SK-N-SH (cell line): Measurements from ENCODE around the gene NUDT19.
"Not testable (repeated sequence)": the region's sequence is repeated elsewhere in the genome, so short reads cannot be mapped to it uniquely, and the experiment has no call there.

Experiments
- EP300 ChIP-seq, 2 experiments: IDR thresholded peaks; 2 replicates each; pipeline versions ENCODE4 v1.4.0 to v1.6.1; 2012; ENCODE audit warnings: borderline replicate concordance in 1 of 2, low read depth in 1 of 2, low read length in 1 of 2
- MXI1 ChIP-seq: IDR thresholded peaks from 2 replicates; pipeline ENCODE4 v1.6.1; 2012; ENCODE audit warnings: mild to moderate bottlenecking, low read depth, low read length, improper control_type of control experiment
- SIN3A ChIP-seq: IDR thresholded peaks from 2 replicates; pipeline ENCODE4 v1.6.1; 2012; ENCODE audit warnings: low read depth, mild to moderate bottlenecking, low read length, moderate library complexity, borderline replicate concordance
- TF ChIP-seq, protein P1 (sequence below): IDR thresholded peaks from 2 replicates; pipeline ENCODE4 v1.4.0; 2012; ENCODE audit warnings: low read depth
- TF ChIP-seq, protein P2 (sequence below): IDR thresholded peaks from 2 replicates; pipeline ENCODE4; 2012
- TF ChIP-seq, protein P3 (sequence below): fragments of 200-600 bp; sonication (generic); IDR thresholded peaks from 2 replicates; pipeline ENCODE4 v1.6.1; 2017; ENCODE audit warnings: antibody characterized with exemption, mild to moderate bottlenecking, moderate library complexity
- TF ChIP-seq, protein P4 (sequence below): IDR thresholded peaks from 2 replicates; pipeline ENCODE4 v1.6.1; 2012; ENCODE audit warnings: mild to moderate bottlenecking, low read depth, low read length, moderate library complexity

DNA sequence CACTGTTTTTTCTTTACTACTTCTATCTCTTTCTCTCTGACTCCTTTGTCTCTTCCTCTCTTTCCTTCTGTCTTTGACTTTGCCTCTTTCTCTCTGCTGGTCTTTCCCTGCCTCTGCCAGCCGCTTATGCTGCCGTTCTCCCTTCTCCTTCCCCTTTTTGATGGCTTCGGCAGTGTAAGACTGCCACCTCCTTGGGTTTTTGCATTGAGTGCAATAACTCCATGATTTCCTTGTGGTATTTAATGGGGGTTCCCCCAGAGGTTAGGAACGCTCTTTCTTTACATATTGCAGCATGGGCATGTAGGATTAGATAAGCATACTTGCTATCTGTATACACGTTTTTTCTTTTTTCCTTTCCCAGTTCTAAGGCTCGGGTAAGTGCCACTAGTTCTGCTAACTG, 3.9 kb downstream of the NUDT19 start:
- TF ChIP-seq, protein P1, sequence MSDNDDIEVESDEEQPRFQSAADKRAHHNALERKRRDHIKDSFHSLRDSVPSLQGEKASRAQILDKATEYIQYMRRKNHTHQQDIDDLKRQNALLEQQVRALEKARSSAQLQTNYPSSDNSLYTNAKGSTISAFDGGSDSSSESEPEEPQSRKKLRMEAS = not testable (repeated sequence)
- TF ChIP-seq, protein P2, sequence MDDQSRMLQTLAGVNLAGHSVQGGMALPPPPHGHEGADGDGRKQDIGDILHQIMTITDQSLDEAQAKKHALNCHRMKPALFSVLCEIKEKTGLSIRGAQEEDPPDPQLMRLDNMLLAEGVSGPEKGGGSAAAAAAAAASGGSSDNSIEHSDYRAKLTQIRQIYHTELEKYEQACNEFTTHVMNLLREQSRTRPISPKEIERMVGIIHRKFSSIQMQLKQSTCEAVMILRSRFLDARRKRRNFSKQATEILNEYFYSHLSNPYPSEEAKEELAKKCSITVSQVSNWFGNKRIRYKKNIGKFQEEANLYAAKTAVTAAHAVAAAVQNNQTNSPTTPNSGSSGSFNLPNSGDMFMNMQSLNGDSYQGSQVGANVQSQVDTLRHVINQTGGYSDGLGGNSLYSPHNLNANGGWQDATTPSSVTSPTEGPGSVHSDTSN = not testable (repeated sequence)
- TF ChIP-seq, protein P3, sequence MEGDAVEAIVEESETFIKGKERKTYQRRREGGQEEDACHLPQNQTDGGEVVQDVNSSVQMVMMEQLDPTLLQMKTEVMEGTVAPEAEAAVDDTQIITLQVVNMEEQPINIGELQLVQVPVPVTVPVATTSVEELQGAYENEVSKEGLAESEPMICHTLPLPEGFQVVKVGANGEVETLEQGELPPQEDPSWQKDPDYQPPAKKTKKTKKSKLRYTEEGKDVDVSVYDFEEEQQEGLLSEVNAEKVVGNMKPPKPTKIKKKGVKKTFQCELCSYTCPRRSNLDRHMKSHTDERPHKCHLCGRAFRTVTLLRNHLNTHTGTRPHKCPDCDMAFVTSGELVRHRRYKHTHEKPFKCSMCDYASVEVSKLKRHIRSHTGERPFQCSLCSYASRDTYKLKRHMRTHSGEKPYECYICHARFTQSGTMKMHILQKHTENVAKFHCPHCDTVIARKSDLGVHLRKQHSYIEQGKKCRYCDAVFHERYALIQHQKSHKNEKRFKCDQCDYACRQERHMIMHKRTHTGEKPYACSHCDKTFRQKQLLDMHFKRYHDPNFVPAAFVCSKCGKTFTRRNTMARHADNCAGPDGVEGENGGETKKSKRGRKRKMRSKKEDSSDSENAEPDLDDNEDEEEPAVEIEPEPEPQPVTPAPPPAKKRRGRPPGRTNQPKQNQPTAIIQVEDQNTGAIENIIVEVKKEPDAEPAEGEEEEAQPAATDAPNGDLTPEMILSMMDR = not testable (repeated sequence)
- TF ChIP-seq, protein P4, sequence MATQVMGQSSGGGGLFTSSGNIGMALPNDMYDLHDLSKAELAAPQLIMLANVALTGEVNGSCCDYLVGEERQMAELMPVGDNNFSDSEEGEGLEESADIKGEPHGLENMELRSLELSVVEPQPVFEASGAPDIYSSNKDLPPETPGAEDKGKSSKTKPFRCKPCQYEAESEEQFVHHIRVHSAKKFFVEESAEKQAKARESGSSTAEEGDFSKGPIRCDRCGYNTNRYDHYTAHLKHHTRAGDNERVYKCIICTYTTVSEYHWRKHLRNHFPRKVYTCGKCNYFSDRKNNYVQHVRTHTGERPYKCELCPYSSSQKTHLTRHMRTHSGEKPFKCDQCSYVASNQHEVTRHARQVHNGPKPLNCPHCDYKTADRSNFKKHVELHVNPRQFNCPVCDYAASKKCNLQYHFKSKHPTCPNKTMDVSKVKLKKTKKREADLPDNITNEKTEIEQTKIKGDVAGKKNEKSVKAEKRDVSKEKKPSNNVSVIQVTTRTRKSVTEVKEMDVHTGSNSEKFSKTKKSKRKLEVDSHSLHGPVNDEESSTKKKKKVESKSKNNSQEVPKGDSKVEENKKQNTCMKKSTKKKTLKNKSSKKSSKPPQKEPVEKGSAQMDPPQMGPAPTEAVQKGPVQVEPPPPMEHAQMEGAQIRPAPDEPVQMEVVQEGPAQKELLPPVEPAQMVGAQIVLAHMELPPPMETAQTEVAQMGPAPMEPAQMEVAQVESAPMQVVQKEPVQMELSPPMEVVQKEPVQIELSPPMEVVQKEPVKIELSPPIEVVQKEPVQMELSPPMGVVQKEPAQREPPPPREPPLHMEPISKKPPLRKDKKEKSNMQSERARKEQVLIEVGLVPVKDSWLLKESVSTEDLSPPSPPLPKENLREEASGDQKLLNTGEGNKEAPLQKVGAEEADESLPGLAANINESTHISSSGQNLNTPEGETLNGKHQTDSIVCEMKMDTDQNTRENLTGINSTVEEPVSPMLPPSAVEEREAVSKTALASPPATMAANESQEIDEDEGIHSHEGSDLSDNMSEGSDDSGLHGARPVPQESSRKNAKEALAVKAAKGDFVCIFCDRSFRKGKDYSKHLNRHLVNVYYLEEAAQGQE = not testable (repeated sequence)
- TF ChIP-seq SIN3A; MXI1; EP300 (IDR thresholded peaks at IDR 0.05; ENCODE audit: borderline replicate concordance in 1 of 2, low read depth in 1 of 2, low read length in 1 of 2): not testable (repeated sequence)
